Measurements from ENCODE around the gene DBNDD2.

DNA sequence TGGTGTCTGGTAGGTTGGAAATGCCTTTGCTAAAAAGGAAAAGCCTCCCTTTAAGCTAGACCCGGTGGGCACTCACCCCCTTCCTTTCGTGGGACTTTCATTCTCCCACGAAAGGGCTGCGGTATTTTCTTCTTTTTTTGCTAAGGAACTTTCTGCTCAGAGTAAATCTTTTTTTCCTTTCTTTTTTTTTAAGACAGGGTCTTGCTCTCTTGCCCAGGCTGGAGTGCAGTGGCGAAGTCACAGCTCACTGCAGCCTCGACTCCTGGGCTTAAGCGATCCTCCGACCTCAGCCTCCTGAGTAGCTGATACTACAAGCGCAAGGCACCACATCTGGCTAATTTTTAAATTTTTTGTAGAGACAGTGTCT is 34.0 kb upstream of the DBNDD2 start:
- no peak for TF ChIP-seq CTCF (IDR thresholded peaks at IDR 0.05)
- no peak for TF ChIP-seq POLR2A (IDR thresholded peaks at IDR 0.05)
